ENCODE data around the gene DIAPH2.

The DIAPH2 gene

GRCh38 chrX:96982161-96982560, 297.5 kb downstream of the DIAPH2 start:
- no peak for DNase-seq

GRCh38 chrX:96984538-96984937, 299.9 kb downstream of the DIAPH2 start:
- no peak for DNase-seq

- DNase-seq: no peak
Measured at GRCh38 chrX:96985046-96985445, 300.4 kb downstream of the DIAPH2 start.

- peak; percentile 13 for DNase-seq
Measured at GRCh38 chrX:96987228-96987627, 302.6 kb downstream of the DIAPH2 start.

GRCh38 chrX:96989830-96990571, 305.4 kb downstream of the DIAPH2 start:
- DNase-seq: no peak

GRCh38 chrX:96994093-96994492, 309.5 kb downstream of the DIAPH2 start:
- no peak for DNase-seq

- peak; percentile 14 for DNase-seq
Measured at GRCh38 chrX:96997196-96997595, 312.6 kb downstream of the DIAPH2 start.

GRCh38 chrX:97000682-97001368, 316.2 kb downstream of the DIAPH2 start:
- DNase-seq: no peak

- DNase-seq: no peak
Measured at GRCh38 chrX:97006167-97006566, 321.5 kb downstream of the DIAPH2 start.

- DNase-seq: no peak
Measured at GRCh38 chrX:97009391-97009790, 324.7 kb downstream of the DIAPH2 start.

GRCh38 chrX:97011540-97011939, 326.9 kb downstream of the DIAPH2 start:
- no peak for DNase-seq

- DNase-seq: no peak
Measured at GRCh38 chrX:97016106-97016505, 331.5 kb downstream of the DIAPH2 start.

GRCh38 chrX:97021680-97022079, 337.0 kb downstream of the DIAPH2 start:
- DNase-seq: peak; percentile 17

- peak; percentile 6 for DNase-seq
Measured at GRCh38 chrX:97026406-97026805, 341.8 kb downstream of the DIAPH2 start.

- no peak for DNase-seq
Measured at GRCh38 chrX:97027384-97027922, 342.8 kb downstream of the DIAPH2 start.

GRCh38 chrX:97030463-97030862, 345.8 kb downstream of the DIAPH2 start:
- DNase-seq: no peak

GRCh38 chrX:97030947-97031346, 346.3 kb downstream of the DIAPH2 start:
- DNase-seq: no peak

- DNase-seq: peak; percentile 73
Measured at GRCh38 chrX:97039363-97040029, 354.9 kb downstream of the DIAPH2 start.

- no peak for DNase-seq
Measured at GRCh38 chrX:97045470-97045869, 360.8 kb downstream of the DIAPH2 start.

- DNase-seq: no peak
Measured at GRCh38 chrX:97046867-97047266, 362.2 kb downstream of the DIAPH2 start.

GRCh38 chrX:97050392-97050791, 365.8 kb downstream of the DIAPH2 start:
- DNase-seq: peak; percentile 7

- DNase-seq: no peak
Measured at GRCh38 chrX:97057349-97057909, 372.8 kb downstream of the DIAPH2 start.

- no peak for DNase-seq
Measured at GRCh38 chrX:97060020-97060419, 375.4 kb downstream of the DIAPH2 start.

Data from fibroblast of upper back skin (primary cell).